Vagina (tissue), 2 donors: Measurements from ENCODE around the gene LTF.

ENCODE experiments used
- CTCF ChIP-seq, 3 experiments: fragments of 450-650 bp in 2 of 3; fragments of 200-600 bp in 1 of 3; sonication (generic) in 1 of 3; IDR thresholded peaks; one replicate each; pipeline ENCODE4 v1.5.1; 2017 to 2019; ENCODE audit warnings: antibody characterized with exemption in 3 of 3, mild to moderate bottlenecking in 2 of 3, moderate library complexity in 2 of 3
- POLR2A ChIP-seq, 2 donors: fragments of 450-650 bp; IDR thresholded peaks; one replicate each; pipeline ENCODE4 v1.6.1; 2017; ENCODE audit warnings: antibody characterized with exemption in 2 of 2, mild to moderate bottlenecking in 2 of 2, moderate library complexity in 2 of 2

GRCh38 chr3:46512191-46512749 lies 47.6 kb upstream of the LTF start:
- TF ChIP-seq CTCF (IDR thresholded peaks at IDR 0.05) (no peak), POLR2A (IDR thresholded peaks at IDR 0.05) (no peak)
